ENCODE data around the gene CPOX.

- no peak for TF ChIP-seq ZNF384 (IDR thresholded peaks at IDR 0.05)
- no peak for TF ChIP-seq HDGF (IDR thresholded peaks at IDR 0.05; ENCODE audit: borderline replicate concordance)
- no peak for TF ChIP-seq FOXM1 (IDR thresholded peaks at IDR 0.05; ENCODE audit: borderline replicate concordance)
- no peak for TF ChIP-seq FOXA1 (IDR thresholded peaks at IDR 0.05)
- no peak for TF ChIP-seq SP1 (IDR thresholded peaks at IDR 0.05)
- TF ChIP-seq SUZ12 (IDR thresholded peaks at IDR 0.05) = no peak
- no peak for TF ChIP-seq ELF4 (IDR thresholded peaks at IDR 0.05)
- TF ChIP-seq FOXK2 (IDR thresholded peaks at IDR 0.05) = no peak
- no peak for TF ChIP-seq ARNT (IDR thresholded peaks at IDR 0.05)
Measured at GRCh38 chr3:98626151-98626550, 32.7 kb upstream of the CPOX start.
